Prostate gland (tissue), 2 donors: ENCODE measurements around the gene TOR1B. TPM values are rescaled to one million over a fixed set of nuclear protein-coding genes. Genes with fewer than 3 reads are reported as not detected.

Experiments used
- DNase-seq: peaks from one replicate; pipeline ENCODE4 v3.0.0-alpha.2; 2019; ENCODE audit warnings: low spot score
- H3K27ac ChIP-seq, 2 donors: fragments of 200-600 bp; sonication (generic); 2 replicates each; pipeline ENCODE4 v1.5.1; 2017 to 2019
- H3K27me3 ChIP-seq: fragments of 200-600 bp; sonication (generic); replicated peaks from 2 replicates; pipeline ENCODE4 v1.5.1; 2019; ENCODE audit not compliant: insufficient read depth
- H3K36me3 ChIP-seq, 2 donors: fragments of 200-600 bp; sonication (generic); 1 replicate in 1 of 2; 2 replicates in 1 of 2; pipeline versions ENCODE4 v1.5.1 to v1.8.1; 2017 to 2019
- H3K4me1 ChIP-seq: fragments of 200-600 bp; sonication (generic); replicated peaks from 2 replicates; pipeline ENCODE4 v1.5.1; 2019
- H3K4me3 ChIP-seq, 2 donors: fragments of 200-600 bp; sonication (generic); 2 replicates each; pipeline ENCODE4 v1.5.1; 2017 to 2019
- H3K9me3 ChIP-seq: fragments of 200-600 bp; sonication (generic); 2 replicates; pipeline ENCODE4 v1.5.1; 2017
- POLR2A ChIP-seq: fragments of 450-650 bp; IDR thresholded peaks from one replicate; pipeline ENCODE4 v1.6.1; 2016; ENCODE audit warnings: antibody characterized with exemption, mild to moderate bottlenecking
- POLR2AphosphoS5 ChIP-seq: sonication (generic); formaldehyde crosslinking; IDR thresholded peaks from one replicate; pipeline ENCODE4 v1.6.1; 2017; ENCODE audit warnings: antibody characterized with exemption
- WGBS: methylation state at CpG from one replicate; pipeline ENCODE4 v1.1.5; 2018; 5-methylcytosine and 5-hydroxymethylcytosine counted together
- intact Hi-C: fragments of 100-400 bp; cut with DNase I; formaldehyde crosslinking; loops from one replicate; pipeline ENCODE4 v1.14.2; 2022
- total RNA-seq, 2 donors: library from RNA; depleted of rRNA; stranded (reverse); fragments of >200 nt; gene quantifications; one replicate each; pipeline ENCODE4 v1.1.0, GENCODE V29; 2016
- TF ChIP-seq, protein P1 (sequence below), 4 experiments: fragments of 200-600 bp in 2 of 4; fragments of 450-650 bp in 2 of 4; sonication (generic) in 2 of 4; IDR thresholded peaks; 1 replicate in 3 of 4; 2 replicates in 1 of 4; pipeline ENCODE4 v1.5.1; 2016 to 2019; ENCODE audit warnings: antibody characterized with exemption in 4 of 4, mild to moderate bottlenecking in 2 of 4, moderate library complexity in 2 of 4

The TOR1B gene
- total RNA-seq, 2 donors from 2014 or later, result 31.4 to 35.7 TPM

DNA sequence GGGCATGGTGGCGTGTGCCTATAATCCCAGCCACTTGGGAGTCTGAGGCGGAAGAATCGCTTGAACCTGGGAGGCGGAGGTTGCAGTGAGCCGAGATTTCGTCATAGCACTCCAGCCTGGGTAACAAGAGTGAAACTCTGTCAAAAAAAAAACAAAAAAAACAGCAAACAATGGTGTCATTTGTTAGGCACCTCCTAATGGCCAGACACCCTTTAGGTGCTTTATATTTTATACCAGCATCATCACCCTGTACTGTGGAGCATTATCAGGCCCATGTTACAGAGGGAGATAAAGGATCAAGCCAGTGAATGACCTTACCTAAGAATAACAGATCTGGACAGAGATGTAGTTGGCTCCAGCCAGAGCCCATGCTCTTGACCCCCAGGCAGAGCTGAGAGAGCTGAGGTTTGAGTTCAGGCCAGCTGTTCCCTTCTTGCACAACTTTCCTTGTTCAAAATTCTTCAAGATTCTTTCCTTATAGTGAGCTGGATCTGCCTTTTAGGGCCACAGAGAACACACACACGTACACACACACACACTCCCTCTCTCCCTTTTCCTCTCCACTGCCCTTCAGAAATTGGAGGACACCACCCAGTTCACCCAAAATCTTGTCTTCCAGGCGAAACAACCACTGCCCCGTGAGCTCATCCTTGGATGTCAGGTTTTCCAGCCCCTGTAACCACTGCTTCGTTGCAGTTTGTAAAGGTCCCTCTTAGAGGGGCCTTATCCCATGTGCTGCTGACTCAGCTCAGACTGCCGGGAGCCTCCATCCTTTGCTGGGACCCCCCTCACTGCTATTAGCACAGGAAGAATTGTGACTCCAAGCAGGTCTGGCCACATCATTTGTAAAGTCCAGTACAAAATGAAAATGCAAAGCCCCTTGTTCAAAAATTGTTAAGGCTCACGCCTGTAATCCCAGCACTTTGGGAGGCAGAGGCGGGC lies 39.7 kb upstream of the TOR1B start:
- Histone ChIP-seq H3K4me3 (no peak overlapping the region), H3K9me3 (no peaks in the 10 kb centered on the region), H3K27me3 (no peaks in the 10 kb centered on the region), H3K4me1 (no peaks in the 10 kb centered on the region), H3K27ac (no peak overlapping the region), H3K36me3 (no peaks in the 10 kb centered on the region)
- intact Hi-C loops, result no loop called here
- no peak for TF ChIP-seq POLR2AphosphoS5
- TF ChIP-seq POLR2A, result no peak
- no peak for DNase-seq
- 67% methylated on average over 13 of the region's 13 CpGs for WGBS

DNA sequence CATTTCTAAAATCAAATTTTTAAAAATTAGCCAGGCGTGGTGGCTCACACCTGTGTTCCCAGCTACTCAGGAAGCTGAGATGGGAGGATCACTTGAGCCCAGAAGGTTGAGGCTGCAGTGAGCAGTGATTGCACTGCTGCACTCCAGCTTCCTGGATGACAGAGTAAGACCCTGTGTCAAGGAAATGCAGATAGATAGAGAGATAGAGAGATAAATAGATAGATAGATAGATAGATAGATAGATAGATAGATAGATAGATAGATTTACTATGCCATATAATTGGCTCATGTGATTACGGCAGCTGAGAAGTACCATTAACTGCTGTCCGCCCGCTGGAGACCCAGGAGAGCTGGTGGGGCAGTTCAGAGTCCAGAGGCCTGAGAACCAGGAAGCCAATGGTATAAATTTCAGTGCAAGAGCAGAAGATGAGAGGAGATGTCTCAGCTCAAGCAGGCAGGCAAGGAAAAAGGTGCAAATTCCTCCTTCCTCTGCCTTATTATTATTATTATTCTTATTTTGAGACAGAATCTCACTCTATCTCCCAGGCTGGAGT lies 37.1 kb upstream of the TOR1B start:
- no peaks in the 10 kb centered on the region for H3K9me3 ChIP-seq
- TF ChIP-seq POLR2AphosphoS5 (no peak), POLR2A (no peak)
- TF ChIP-seq, protein P1, sequence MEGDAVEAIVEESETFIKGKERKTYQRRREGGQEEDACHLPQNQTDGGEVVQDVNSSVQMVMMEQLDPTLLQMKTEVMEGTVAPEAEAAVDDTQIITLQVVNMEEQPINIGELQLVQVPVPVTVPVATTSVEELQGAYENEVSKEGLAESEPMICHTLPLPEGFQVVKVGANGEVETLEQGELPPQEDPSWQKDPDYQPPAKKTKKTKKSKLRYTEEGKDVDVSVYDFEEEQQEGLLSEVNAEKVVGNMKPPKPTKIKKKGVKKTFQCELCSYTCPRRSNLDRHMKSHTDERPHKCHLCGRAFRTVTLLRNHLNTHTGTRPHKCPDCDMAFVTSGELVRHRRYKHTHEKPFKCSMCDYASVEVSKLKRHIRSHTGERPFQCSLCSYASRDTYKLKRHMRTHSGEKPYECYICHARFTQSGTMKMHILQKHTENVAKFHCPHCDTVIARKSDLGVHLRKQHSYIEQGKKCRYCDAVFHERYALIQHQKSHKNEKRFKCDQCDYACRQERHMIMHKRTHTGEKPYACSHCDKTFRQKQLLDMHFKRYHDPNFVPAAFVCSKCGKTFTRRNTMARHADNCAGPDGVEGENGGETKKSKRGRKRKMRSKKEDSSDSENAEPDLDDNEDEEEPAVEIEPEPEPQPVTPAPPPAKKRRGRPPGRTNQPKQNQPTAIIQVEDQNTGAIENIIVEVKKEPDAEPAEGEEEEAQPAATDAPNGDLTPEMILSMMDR (IDR thresholded peaks at IDR 0.05), result no peak
- no peak overlapping the region for H3K27ac ChIP-seq
- H3K4me1 ChIP-seq, result no peaks in the 10 kb centered on the region
- H3K36me3 ChIP-seq, result no peaks in the 10 kb centered on the region
- 94% methylated on average over 4 of the region's 4 CpGs for WGBS
- no peaks in the 10 kb centered on the region for H3K27me3 ChIP-seq
- no peak for DNase-seq
- no peak overlapping the region for H3K4me3 ChIP-seq
- intact Hi-C loops, result no loop called here

DNA sequence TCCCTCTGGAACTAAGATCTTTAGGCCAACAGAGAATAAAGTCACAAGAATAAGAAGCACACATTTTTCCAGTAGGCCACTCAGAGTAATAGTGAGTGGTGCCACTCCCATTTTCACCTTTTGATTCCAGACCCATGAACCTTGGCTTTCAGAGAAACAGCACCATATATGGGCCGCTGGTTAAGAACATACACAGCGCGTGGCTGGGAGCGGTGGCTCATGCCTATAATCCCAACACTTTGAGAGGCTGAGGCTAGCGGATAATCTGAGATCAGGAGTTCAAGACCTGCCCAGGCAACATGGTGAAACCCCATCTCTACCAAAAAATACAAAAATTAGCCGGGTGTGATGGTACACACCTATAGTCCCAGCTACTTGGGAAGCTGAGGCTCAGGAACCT lies 34.5 kb upstream of the TOR1B start:
- H3K36me3 ChIP-seq, result no peaks in the 10 kb centered on the region
- no peaks in the 10 kb centered on the region for H3K4me1 ChIP-seq
- intact Hi-C loops, result no loop called here
- no peaks in the 10 kb centered on the region for H3K27me3 ChIP-seq
- no peak overlapping the region for H3K27ac ChIP-seq
- no peak overlapping the region for H3K4me3 ChIP-seq
- 96% methylated on average over 6 of the region's 6 CpGs for WGBS
- TF ChIP-seq POLR2AphosphoS5 (no peak), POLR2A (no peak)
- TF ChIP-seq, protein P1 (IDR thresholded peaks at IDR 0.05), result no peak
- H3K9me3 ChIP-seq, result no peaks in the 10 kb centered on the region
- no peak for DNase-seq

DNA sequence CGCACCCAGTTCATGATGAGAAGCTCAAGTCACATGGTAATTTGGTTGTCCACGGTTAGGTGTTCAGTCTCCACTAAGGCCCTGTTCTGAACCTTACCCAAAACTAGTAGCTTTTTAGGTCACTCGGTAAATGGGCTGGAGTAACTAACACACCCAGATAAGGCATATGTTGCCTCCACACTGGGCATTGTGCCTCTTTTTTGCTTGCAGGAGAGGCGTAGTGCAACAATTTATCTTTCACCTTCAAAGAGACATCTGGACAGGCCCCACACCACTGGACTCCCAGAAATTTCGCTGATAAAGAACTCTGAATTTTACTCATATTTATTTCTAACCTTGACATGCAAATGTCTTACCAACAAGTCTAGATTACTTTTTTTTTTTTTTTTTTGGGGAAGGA lies 33.3 kb upstream of the TOR1B start:
- no peak overlapping the region for H3K27ac ChIP-seq
- TF ChIP-seq POLR2A (no peak), POLR2AphosphoS5 (no peak)
- TF ChIP-seq, protein P1 (IDR thresholded peaks at IDR 0.05), result no peak
- no peaks in the 10 kb centered on the region for H3K36me3 ChIP-seq
- no peaks in the 10 kb centered on the region for H3K4me1 ChIP-seq
- no peak overlapping the region for H3K4me3 ChIP-seq
- intact Hi-C loops, result no loop called here
- 79% methylated on average over 5 of the region's 5 CpGs for WGBS
- no peaks in the 10 kb centered on the region for H3K27me3 ChIP-seq
- DNase-seq, result no peak
- no peaks in the 10 kb centered on the region for H3K9me3 ChIP-seq

DNA sequence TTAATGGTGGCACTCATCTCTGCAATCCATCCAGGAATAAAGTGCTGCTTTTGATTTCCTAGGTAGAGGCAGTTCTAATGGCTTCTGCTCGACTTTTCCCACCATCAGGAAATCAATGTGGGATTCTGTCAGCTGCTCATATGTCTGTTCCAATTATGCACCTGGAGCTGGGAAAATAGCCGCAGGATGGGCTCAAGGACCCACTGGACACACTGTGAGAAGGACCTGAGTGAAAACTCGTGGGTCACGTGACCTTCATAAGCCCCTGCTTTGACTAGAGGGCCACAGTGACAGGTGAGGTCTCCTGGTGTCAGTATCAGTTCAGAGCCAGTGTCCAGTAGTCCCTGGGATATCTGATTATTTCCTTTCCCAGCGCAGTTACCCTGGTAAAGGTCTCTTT lies 32.2 kb upstream of the TOR1B start:
- no peaks in the 10 kb centered on the region for H3K27me3 ChIP-seq
- 86% methylated on average over 5 of the region's 5 CpGs for WGBS
- H3K4me1 ChIP-seq, result no peaks in the 10 kb centered on the region
- intact Hi-C loops, result no loop called here
- no peak for TF ChIP-seq POLR2AphosphoS5
- no peak for TF ChIP-seq POLR2A
- TF ChIP-seq, protein P1 (IDR thresholded peaks at IDR 0.05), result no peak
- no peak overlapping the region for H3K27ac ChIP-seq
- H3K4me3 ChIP-seq, result no peak overlapping the region
- DNase-seq, result no peak
- no peaks in the 10 kb centered on the region for H3K9me3 ChIP-seq
- no peaks in the 10 kb centered on the region for H3K36me3 ChIP-seq
